Retinal pigment epithelial cell (primary cell): ENCODE data around the gene KIAA0040.

Source experiments
- DNase-seq: peaks from one replicate; pipeline ENCODE4 v3.0.0-alpha.2; 2010; ENCODE audit warnings: low read depth
- H3K4me3 ChIP-seq: 2 replicates; pipeline ENCODE4 v1.5.1; 2011; ENCODE audit warnings: mild to moderate bottlenecking, low read length, control low read depth, moderate library complexity
- TF ChIP-seq, protein P1 (sequence below): conservative IDR thresholded peaks from 2 replicates; pipeline ENCODE4 v1.5.1; 2011; ENCODE audit warnings: low read depth, low read length, control low read depth, inconsistent platforms

KIAA0040 gene

GRCh38 chr1:175203570-175204068 is 11.0 kb upstream of the KIAA0040 start:
- no peak for DNase-seq
- TF ChIP-seq, protein P1, sequence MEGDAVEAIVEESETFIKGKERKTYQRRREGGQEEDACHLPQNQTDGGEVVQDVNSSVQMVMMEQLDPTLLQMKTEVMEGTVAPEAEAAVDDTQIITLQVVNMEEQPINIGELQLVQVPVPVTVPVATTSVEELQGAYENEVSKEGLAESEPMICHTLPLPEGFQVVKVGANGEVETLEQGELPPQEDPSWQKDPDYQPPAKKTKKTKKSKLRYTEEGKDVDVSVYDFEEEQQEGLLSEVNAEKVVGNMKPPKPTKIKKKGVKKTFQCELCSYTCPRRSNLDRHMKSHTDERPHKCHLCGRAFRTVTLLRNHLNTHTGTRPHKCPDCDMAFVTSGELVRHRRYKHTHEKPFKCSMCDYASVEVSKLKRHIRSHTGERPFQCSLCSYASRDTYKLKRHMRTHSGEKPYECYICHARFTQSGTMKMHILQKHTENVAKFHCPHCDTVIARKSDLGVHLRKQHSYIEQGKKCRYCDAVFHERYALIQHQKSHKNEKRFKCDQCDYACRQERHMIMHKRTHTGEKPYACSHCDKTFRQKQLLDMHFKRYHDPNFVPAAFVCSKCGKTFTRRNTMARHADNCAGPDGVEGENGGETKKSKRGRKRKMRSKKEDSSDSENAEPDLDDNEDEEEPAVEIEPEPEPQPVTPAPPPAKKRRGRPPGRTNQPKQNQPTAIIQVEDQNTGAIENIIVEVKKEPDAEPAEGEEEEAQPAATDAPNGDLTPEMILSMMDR, result no peak
- H3K4me3 ChIP-seq, result no peak overlapping the region

GRCh38 chr1:175200678-175201521 is 8.3 kb upstream of the KIAA0040 start:
- TF ChIP-seq, protein P1, result no peak
- no peak overlapping the region for H3K4me3 ChIP-seq
- DNase-seq, result no peak

- no peak for DNase-seq
- TF ChIP-seq, protein P1, result no peak
- no peak overlapping the region for H3K4me3 ChIP-seq
Measured at GRCh38 chr1:175198332-175198731, 5.8 kb upstream of the KIAA0040 start.

GRCh38 chr1:175197531-175197930 is 5.0 kb upstream of the KIAA0040 start:
- no peak for DNase-seq
- TF ChIP-seq, protein P1, result no peak
- H3K4me3 ChIP-seq, result no peak overlapping the region

DNA sequence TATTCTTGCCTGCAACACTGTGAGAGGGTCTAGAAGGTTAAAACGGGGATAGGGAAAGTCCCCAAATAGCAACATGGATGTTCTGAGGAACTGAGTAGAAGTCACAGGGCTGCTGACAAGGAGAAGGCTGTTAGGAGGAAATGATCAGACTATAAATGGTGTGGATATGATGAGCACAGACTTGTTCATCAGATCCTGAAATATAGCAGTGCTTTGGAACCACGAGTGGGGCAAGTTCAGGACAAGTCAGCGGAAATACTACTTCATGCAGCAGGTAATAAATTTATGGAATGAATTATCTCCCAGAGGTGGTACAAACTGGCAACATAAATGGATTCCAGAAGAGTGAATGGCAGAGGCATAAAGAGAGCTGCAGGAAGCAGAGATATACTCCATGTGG is 3.2 kb upstream of the KIAA0040 start:
- TF ChIP-seq, protein P1, result no peak
- DNase-seq, result no peak
- H3K4me3 ChIP-seq, result no peak overlapping the region

DNA sequence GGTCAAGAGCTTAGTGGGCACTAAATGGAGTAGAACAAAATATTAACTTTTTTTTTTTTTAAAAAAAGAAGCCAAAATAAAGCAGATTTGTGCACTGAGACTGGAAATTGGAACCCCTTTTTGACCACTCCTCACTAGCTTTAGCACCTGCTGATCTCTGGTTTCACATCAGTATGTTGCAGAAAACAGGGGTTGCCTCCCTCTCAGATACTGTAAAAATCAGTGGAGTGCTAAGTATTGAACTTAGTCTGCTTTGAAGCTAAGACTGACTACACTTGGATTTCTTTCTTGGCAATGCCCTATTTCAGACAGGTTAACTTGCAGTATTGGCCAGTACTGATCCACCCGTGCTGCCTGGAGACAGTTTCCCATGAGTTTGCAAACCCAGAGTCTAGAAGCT is 2.7 kb upstream of the KIAA0040 start:
- TF ChIP-seq, protein P1, result no peak
- no peak overlapping the region for H3K4me3 ChIP-seq

DNA sequence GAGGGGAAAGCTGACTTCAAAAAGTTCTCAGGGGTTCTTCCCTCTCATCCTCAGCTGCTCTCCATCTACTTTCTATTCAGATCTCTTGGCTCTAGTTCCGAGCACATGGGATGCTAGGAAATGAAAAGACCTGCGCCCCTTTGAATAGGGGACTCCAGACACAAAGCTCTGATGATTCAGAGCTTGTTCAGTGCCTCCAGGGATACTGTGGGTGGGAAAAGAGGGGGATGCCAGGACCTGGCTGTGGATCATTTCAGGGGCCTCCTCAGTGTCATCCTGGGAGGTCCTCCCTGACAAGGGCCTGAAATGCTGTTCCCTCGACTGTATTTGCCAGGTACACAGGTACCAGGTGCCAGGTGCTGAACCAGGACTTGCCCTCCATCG is 943 bp upstream of the KIAA0040 start:
- no peak overlapping the region for H3K4me3 ChIP-seq
- DNase-seq, result no peak
- TF ChIP-seq, protein P1, result no peak

More for the DNA sequence above, 2.7 kb upstream of the KIAA0040 start:
- DNase-seq, result no peak
